Stimulated activated effector memory CD8-positive, alpha-beta T cell treated with anti-CD3 and anti-CD28 coated beads, Interleukin-12 subunit alpha, Interleukin-12 subunit beta, amount 100 ng/mL, for 72 hours (primary cell): ENCODE results near the gene MARCO.
"Not testable (repeated sequence)": the region's sequence is repeated elsewhere in the genome, so short reads cannot be mapped to it uniquely, and the experiment has no call there.

ENCODE experiments used
- ATAC-seq: fragments of 150-1000 bp; cut with Tn5 transposase; 2 replicates; pipeline ENCODE4 v1.10.0; 2021
- DNase-seq, 2 donors: peaks; one replicate each; pipeline ENCODE4 v3.0.0; 2021 to 2022; ENCODE audit warnings: low spot score in 2 of 2
- H3K27ac Mint-ChIP-seq: one replicate; pipeline ENCODE4 v1.8.0; 2022; ENCODE audit warnings: mild to moderate bottlenecking, mixed read lengths
- H3K36me3 Mint-ChIP-seq: one replicate; pipeline ENCODE4 v1.8.0; 2022; ENCODE audit warnings: mild to moderate bottlenecking, mixed read lengths
- H3K4me1 Mint-ChIP-seq: one replicate; pipeline ENCODE4 v1.8.0; 2022; ENCODE audit warnings: mixed read lengths
- H3K4me3 Mint-ChIP-seq: one replicate; pipeline ENCODE4 v1.8.0; 2022; ENCODE audit warnings: mild to moderate bottlenecking, mixed read lengths
- H3K9me3 Mint-ChIP-seq: one replicate; pipeline ENCODE4 v1.8.0; 2022; ENCODE audit warnings: mixed read lengths

MARCO gene

DNA sequence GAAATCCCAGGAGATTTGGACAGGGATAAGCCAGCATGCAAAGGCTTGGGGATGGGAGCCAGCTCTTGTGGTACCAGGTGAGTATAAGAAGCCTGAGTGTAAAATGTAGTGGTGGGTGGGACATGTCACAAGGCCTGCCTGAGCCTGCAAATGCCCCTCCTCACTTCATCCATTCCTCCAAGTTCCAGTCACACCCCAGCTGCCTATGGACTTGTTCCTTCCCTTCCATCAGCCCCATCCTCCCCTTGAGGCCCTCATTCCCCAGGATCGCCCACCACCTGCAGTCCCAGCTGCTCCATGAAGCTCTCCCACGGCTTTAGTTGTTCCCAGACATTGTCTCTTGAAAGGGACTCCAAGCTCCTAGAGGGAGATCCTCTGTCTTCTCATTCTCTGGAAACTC is 81.5 kb downstream of the MARCO start:
- H3K9me3 Mint-ChIP-seq, result peaks cover 2% of the 10 kb centered on the region
- H3K27ac Mint-ChIP-seq, result no peak overlapping the region
- no peaks in the 10 kb centered on the region for H3K36me3 Mint-ChIP-seq
- ATAC-seq, result no peak
- H3K4me3 Mint-ChIP-seq, result no peak overlapping the region
- DNase-seq, result no peak
- no peaks in the 10 kb centered on the region for H3K4me1 Mint-ChIP-seq

DNA sequence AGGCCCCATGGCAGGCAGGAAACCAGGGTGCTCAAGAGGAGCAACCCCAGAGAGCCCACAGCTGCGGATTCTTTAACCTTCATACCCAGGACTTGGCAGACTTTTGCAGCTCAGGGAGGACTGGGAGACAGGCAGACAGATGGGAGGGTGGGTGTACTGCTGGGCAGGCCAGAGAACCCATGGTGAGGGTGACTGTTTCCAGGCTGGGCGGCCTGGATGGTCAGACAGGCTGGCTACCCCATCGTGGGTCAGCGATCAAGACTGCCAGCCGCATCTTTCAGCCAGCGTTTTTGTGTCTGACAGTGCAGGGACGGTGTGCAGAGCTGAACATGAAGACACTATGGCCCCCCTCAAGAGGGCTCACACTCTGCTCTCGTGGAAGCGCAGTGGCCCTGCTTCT is 82.2 kb downstream of the MARCO start:
- H3K9me3 Mint-ChIP-seq, result no peaks in the 10 kb centered on the region
- no peak overlapping the region for H3K27ac Mint-ChIP-seq
- ATAC-seq (no peak), DNase-seq (no peak)
- H3K4me1 Mint-ChIP-seq, result no peaks in the 10 kb centered on the region
- H3K4me3 Mint-ChIP-seq, result no peak overlapping the region
- H3K36me3 Mint-ChIP-seq, result no peaks in the 10 kb centered on the region

DNA sequence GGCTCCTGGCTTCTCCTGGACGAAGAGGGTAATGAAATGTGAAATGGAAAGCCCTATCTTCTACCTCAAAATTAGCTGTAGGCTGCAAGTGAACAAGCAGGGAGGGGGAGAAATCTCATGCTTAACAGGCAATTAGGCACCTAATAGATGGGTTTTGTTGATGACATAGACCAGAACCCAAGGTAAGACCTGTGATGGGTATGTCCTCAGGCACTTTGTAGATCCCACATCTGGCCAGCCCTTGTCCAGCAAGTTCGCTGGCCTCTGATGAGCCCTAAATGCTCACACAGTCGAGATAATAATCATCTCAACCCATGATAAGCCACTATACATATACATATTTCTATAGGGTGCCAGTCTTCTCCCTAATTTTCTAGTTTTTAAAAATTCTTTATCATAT is 82.6 kb downstream of the MARCO start:
- no peak for DNase-seq
- H3K27ac Mint-ChIP-seq, result no peak overlapping the region
- no peak for ATAC-seq
- H3K4me3 Mint-ChIP-seq, result no peak overlapping the region
- H3K4me1 Mint-ChIP-seq, result no peaks in the 10 kb centered on the region
- no peaks in the 10 kb centered on the region for H3K36me3 Mint-ChIP-seq
- H3K9me3 Mint-ChIP-seq, result no peaks in the 10 kb centered on the region

- Mint-ChIP-seq H3K36me3 (no peaks in the 10 kb centered on the region), H3K4me3 (no peak overlapping the region), H3K9me3 (no peaks in the 10 kb centered on the region), H3K27ac (no peak overlapping the region), H3K4me1 (no peaks in the 10 kb centered on the region)
- no peak for ATAC-seq
- DNase-seq, result no peak
Observed at GRCh38 chr2:119025013-119025412, 83.0 kb downstream of the MARCO start.

DNA sequence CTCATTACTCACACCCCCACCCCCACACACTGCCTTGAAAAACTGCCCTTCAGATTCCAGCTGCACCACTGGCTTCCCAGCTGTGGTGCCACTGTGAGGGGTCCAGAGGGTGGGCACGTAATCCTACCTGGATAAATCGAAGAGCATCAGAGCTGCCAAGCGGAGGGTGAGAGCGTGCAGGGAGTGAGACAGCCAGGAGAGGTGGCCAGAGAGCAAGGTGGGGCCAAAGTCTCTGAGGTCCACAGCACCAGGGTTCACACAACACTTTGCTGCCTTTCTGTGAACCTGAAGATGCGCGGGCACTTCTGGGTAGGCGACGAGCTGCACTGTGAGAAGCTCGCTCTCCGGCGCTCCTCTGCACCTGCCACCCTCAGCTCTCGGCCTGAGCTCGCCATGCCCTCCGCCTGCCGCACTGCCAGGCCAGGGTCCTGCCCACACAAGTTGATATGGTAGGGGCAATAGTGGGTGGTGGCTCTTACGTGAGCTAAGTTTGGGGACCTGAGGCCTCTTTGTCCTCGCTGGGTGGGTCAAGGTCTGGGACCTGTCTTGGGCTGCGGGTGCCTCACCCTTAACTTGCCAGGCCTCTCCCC is 83.9 kb downstream of the MARCO start:
- no peaks in the 10 kb centered on the region for H3K36me3 Mint-ChIP-seq
- ATAC-seq (no peak), DNase-seq (no peak)
- H3K4me1 Mint-ChIP-seq, result no peaks in the 10 kb centered on the region
- no peaks in the 10 kb centered on the region for H3K9me3 Mint-ChIP-seq
- H3K27ac Mint-ChIP-seq, result no peak overlapping the region
- H3K4me3 Mint-ChIP-seq, result no peak overlapping the region

DNA sequence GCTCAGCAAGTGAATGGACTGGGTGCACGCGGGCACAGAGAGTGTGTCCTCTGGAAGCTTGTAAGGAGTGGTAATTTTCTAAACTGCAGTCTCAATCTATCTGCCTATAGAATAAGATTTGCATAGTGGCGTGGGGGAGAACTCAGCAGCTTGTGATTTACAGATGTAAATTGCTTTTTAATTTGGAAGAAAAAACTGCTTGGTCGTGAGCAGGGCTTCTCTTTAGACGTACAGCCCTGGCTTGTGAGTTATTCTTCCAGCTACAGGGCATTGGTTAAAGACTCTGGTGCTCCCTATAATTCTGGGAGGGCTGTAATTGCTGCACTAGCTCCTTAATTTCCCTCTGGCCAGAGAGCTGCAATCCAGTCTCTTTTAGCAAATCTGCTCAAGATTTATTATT is 84.9 kb downstream of the MARCO start:
- DNase-seq (no peak), ATAC-seq (no peak)
- Mint-ChIP-seq H3K4me1 (no peaks in the 10 kb centered on the region), H3K27ac (no peak overlapping the region), H3K4me3 (no peak overlapping the region), H3K36me3 (no peaks in the 10 kb centered on the region), H3K9me3 (peaks cover 4% of the 10 kb centered on the region)

DNA sequence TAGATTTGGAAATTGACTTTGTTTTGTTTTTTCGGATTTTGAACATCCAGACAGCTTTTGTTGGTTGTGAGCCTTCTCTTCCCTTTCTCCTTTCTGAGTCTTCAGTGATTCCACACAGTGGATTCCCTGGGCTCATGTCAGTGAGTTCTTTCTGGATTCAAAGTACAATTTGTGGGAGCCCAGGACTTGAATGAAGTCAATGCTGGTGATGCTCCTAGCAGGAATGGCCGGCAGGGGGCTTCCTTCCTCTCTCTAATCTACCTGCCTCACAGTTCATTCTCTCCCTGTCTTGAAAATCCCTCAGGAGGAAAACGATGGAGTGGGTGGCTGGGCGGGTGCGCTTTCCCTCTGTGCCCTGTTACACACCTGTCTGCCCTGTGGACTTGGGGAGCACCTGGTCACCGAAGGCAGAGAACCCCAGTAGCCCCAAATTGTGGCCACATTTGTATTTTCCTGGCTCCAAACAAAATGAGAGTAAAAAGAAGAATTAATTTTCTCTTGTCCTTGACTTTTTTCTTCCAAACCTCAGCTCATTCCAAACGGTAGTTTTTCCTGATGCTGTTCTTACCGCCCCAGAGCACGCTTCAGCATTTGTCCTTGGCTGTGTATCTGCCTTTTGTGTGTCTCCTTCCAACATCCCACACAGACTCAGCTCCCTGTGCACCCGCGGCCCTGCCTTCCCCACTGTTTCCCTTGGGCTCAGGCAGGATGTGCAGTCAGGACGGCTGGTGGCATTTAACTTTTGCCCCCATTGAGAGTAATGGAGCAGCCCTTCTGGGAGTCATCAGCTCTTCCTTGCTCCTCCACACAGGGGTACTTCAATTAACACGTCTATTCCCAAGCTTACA is 86.6 kb downstream of the MARCO start:
- H3K4me3 Mint-ChIP-seq, result no peak overlapping the region
- no peak for ATAC-seq
- H3K9me3 Mint-ChIP-seq, result peaks cover 4% of the 10 kb centered on the region
- no peak overlapping the region for H3K27ac Mint-ChIP-seq
- H3K36me3 Mint-ChIP-seq, result no peaks in the 10 kb centered on the region
- DNase-seq, result no peak
- no peaks in the 10 kb centered on the region for H3K4me1 Mint-ChIP-seq

DNA sequence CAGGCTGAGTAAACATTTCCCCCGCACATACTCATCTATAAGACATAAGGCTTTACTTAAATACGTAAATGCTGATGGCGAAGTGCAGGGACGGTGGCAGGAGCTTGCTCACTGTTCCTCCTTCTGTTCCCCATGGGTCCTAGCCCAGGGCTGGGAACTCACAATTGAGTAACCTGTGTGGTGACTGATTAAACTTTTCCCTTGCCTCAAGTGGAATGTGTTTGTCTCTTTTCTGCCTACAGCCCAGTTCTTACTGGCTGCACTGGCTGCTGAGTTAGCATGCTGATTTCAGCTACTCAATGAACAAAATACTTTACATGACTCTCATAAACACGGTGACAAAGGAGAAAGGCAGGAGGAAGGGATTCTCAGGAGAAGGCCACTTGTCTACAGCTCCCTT is 87.3 kb downstream of the MARCO start:
- Mint-ChIP-seq H3K9me3 (peaks cover 6% of the 10 kb centered on the region), H3K36me3 (no peaks in the 10 kb centered on the region), H3K27ac (no peak overlapping the region), H3K4me3 (no peak overlapping the region), H3K4me1 (no peaks in the 10 kb centered on the region)
- no peak for ATAC-seq
- no peak for DNase-seq

DNA sequence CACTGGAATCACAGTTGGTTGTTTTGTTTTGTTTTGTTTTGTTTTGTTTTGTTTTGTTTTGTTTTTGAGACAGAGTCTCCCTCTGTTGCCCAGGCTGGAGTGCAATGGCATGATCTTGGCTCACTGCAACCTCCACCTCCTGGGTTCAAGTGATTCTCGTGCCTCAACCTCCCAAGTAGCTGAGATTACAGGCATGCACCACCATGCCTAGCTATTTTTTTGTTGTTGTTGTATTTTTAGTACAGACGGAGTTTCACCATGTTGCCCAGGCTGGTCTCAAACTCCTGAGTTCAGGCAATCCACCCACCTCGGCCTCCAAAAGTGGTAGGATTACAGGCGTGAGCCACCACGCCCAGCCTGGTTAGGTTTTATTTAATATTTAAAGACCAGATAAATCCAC is 95.9 kb downstream of the MARCO start:
- not testable (repeated sequence) for H3K36me3 Mint-ChIP-seq, H3K27ac Mint-ChIP-seq, H3K9me3 Mint-ChIP-seq, DNase-seq, H3K4me1 Mint-ChIP-seq, ATAC-seq, H3K4me3 Mint-ChIP-seq

DNA sequence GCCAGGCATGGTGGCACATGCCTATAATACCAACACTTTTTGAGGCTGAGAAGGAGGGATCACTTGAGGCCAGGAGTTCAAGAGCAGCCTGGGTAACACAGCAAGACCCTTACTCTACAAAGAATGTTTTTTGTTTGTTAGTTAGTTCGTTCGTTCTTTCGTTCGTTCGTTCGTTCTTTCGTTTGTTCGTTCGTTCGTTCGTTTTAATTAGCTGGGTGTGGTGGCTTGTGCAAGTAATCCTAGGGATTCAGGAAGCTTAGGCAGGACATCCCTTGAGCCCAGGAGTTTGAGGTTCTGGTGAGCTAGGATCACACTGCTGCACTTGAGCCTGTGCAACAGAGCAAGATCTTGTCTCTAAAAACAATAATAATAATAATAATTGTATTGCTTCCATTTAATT is 98.7 kb downstream of the MARCO start:
- Mint-ChIP-seq H3K4me3 (no peak overlapping the region), H3K36me3 (no peaks in the 10 kb centered on the region), H3K4me1 (no peaks in the 10 kb centered on the region), H3K9me3 (no peaks in the 10 kb centered on the region), H3K27ac (no peak overlapping the region)
- no peak for DNase-seq
- no peak for ATAC-seq
